Measurements from ENCODE around the gene CSDE1. TPM values are rescaled to one million over a fixed set of nuclear protein-coding genes. Genes with fewer than 3 reads are reported as not detected.

Gene CSDE1
- polyA plus RNA-seq, 3 donors: 177 to 324 (median 251) TPM

- Mint-ChIP-seq H3K4me1 (no peaks in the 10 kb centered on the region), H3K4me3 (no peak overlapping the region), H3K9me3 (no peaks in the 10 kb centered on the region), H3K36me3 (no peaks in the 10 kb centered on the region), H3K27me3 (ENCODE audit: low read depth in 3 of 3) (peaks cover 3 to 25% (median 8%) of the 10 kb centered on the region in 3 donors), H3K27ac (no peak overlapping the region)
- H4K20me1 ChIP-seq (ENCODE audit: insufficient read depth, low read length): no peaks in the 10 kb centered on the region
- H2AFZ ChIP-seq (ENCODE audit: insufficient read depth, low read depth, low read length, poor library complexity, severe bottlenecking): no peak overlapping the region
- no CpG with 5 or more reads among the region's 2 CpGs for WGBS (ENCODE audit: insufficient coverage)
- no peak overlapping the region for H3K27ac ChIP-seq (ENCODE audit: low read depth in 1 of 2, low read length in 2 of 2)
- TF ChIP-seq CTCF (IDR thresholded peaks at IDR 0.05): no peak
- no peak for DNase-seq
- peaks cover 0 to 4% of the 10 kb centered on the region in 2 donors for H3K27me3 ChIP-seq (ENCODE audit: control insufficient read depth in 2 of 2, insufficient read depth in 2 of 2, low read length in 2 of 2)
- H3K4me3 ChIP-seq (replicated peaks in 1 of 3; ENCODE audit: low read depth in 2 of 3, low read length in 3 of 3): no peak overlapping the region
- H3K36me3 ChIP-seq (replicated peaks in 1 of 2; ENCODE audit: control insufficient read depth in 1 of 2, insufficient read depth in 2 of 2, low read length in 2 of 2): no peaks in the 10 kb centered on the region
- H3K9ac ChIP-seq (ENCODE audit: insufficient read depth, low read length, poor library complexity, severe bottlenecking): no peak overlapping the region
- H3K4me1 ChIP-seq (ENCODE audit: control insufficient read depth in 1 of 2, insufficient read depth in 2 of 2, low read length in 2 of 2): no peaks in the 10 kb centered on the region
- H3K4me2 ChIP-seq (replicated peaks; ENCODE audit: extremely low read depth, low read length, poor library complexity, severe bottlenecking): no peak overlapping the region
- H3K79me2 ChIP-seq (ENCODE audit: insufficient read depth, low read length): no peaks in the 10 kb centered on the region
- intact Hi-C loops (cut with micrococcal nuclease): no loop called here
- H3K9me3 ChIP-seq (replicated peaks in 1 of 2; ENCODE audit: control insufficient read depth in 1 of 2, insufficient read depth in 1 of 2, low read length in 2 of 2): no peaks in the 10 kb centered on the region
Observed at GRCh38 chr1:114691061-114691460, 66.7 kb downstream of the CSDE1 start.

GRCh38 chr1:114690148-114690547, 67.6 kb downstream of the CSDE1 start:
- 100% methylated on average over 1 of the region's 1 CpG for WGBS (ENCODE audit: insufficient coverage)
- Histone ChIP-seq H3K9ac (ENCODE audit: insufficient read depth, low read length, poor library complexity, severe bottlenecking) (no peak overlapping the region), H2AFZ (ENCODE audit: insufficient read depth, low read depth, low read length, poor library complexity, severe bottlenecking) (no peak overlapping the region), H3K4me3 (replicated peaks in 1 of 3; ENCODE audit: low read depth in 2 of 3, low read length in 3 of 3) (no peak overlapping the region), H3K4me2 (replicated peaks; ENCODE audit: extremely low read depth, low read length, poor library complexity, severe bottlenecking) (no peak overlapping the region), H3K27me3 (ENCODE audit: control insufficient read depth in 2 of 2, insufficient read depth in 2 of 2, low read length in 2 of 2) (peaks cover under 1 to 4% of the 10 kb centered on the region in 2 donors), H3K9me3 (replicated peaks in 1 of 2; ENCODE audit: control insufficient read depth in 1 of 2, insufficient read depth in 1 of 2, low read length in 2 of 2) (no peaks in the 10 kb centered on the region), H3K79me2 (ENCODE audit: insufficient read depth, low read length) (no peaks in the 10 kb centered on the region), H3K4me1 (ENCODE audit: control insufficient read depth in 1 of 2, insufficient read depth in 2 of 2, low read length in 2 of 2) (no peaks in the 10 kb centered on the region), H3K27ac (ENCODE audit: low read depth in 1 of 2, low read length in 2 of 2) (no peak overlapping the region), H3K36me3 (replicated peaks in 1 of 2; ENCODE audit: control insufficient read depth in 1 of 2, insufficient read depth in 2 of 2, low read length in 2 of 2) (no peaks in the 10 kb centered on the region), H4K20me1 (ENCODE audit: insufficient read depth, low read length) (no peaks in the 10 kb centered on the region)
- no peak overlapping the region for H3K27ac Mint-ChIP-seq
- TF ChIP-seq CTCF (IDR thresholded peaks at IDR 0.05): no peak
- no peaks in the 10 kb centered on the region for H3K4me1 Mint-ChIP-seq
- no peaks in the 10 kb centered on the region for H3K9me3 Mint-ChIP-seq
- no peak for DNase-seq
- H3K4me3 Mint-ChIP-seq: no peak overlapping the region
- intact Hi-C loops (cut with micrococcal nuclease): no loop called here
- no peaks in the 10 kb centered on the region for H3K36me3 Mint-ChIP-seq
- peaks cover 3 to 23% (median 8%) of the 10 kb centered on the region in 3 donors for H3K27me3 Mint-ChIP-seq (ENCODE audit: low read depth in 3 of 3)

Measured in CD14-positive monocyte (primary cell).